SU-DHL-6 (cell line): Measurements from ENCODE around the gene C19orf33.

Experiments used
- H2AFZ ChIP-seq: fragments of 200-600 bp; sonication (generic); 2 replicates; pipeline ENCODE4 v1.6.1; 2014; ENCODE audit warnings: low read depth, mild to moderate bottlenecking, moderate library complexity, mixed read lengths, antibody characterized with exemption, low read length; ENCODE audit not compliant: severe bottlenecking
- H3F3A ChIP-seq: fragments of 200-600 bp; shearing (Covaris generic); 2 replicates; pipeline ENCODE4 v1.6.0; 2016; ENCODE audit warnings: antibody characterized with exemption, mild to moderate bottlenecking; ENCODE audit not compliant: insufficient read depth
- H3K27ac ChIP-seq: fragments of 200-600 bp; sonication (generic); 2 replicates; pipeline ENCODE4 v1.5.1; 2016; ENCODE audit warnings: low read depth, mild to moderate bottlenecking, low read length, moderate library complexity, mixed read lengths
- H3K27me3 ChIP-seq: fragments of 200-600 bp; sonication (generic), shearing (Covaris generic); 2 replicates; pipeline ENCODE4 v1.6.0; 2014; ENCODE audit warnings: mild to moderate bottlenecking, low read length
- H3K36me3 ChIP-seq: fragments of 200-600 bp; sonication (generic); 2 replicates; pipeline ENCODE4 v1.6.1; 2014; ENCODE audit warnings: mild to moderate bottlenecking, low read length, mixed read lengths
- H3K4me2 ChIP-seq: fragments of 300-600, 200-600 bp; shearing (Covaris generic), sonication (generic); 2 replicates; pipeline ENCODE4 v1.6.0; 2014; ENCODE audit warnings: low read length, low read depth, mild to moderate bottlenecking; ENCODE audit not compliant: poor library complexity, severe bottlenecking
- H3K4me3 ChIP-seq: fragments of 200-600 bp; sonication (generic); 2 replicates; pipeline ENCODE4 v1.5.1; 2014; ENCODE audit warnings: antibody characterized with exemption, low read length, mild to moderate bottlenecking, mixed read lengths; ENCODE audit not compliant: insufficient read depth, poor library complexity, severe bottlenecking
- H3K79me2 ChIP-seq: fragments of 200-600 bp; sonication (generic); 2 replicates; pipeline ENCODE4 v1.6.1; 2014; ENCODE audit warnings: mild to moderate bottlenecking, low read length, moderate library complexity; ENCODE audit not compliant: insufficient read depth
- H3K9ac ChIP-seq: fragments of 200-600 bp; sonication (generic); 2 replicates; pipeline ENCODE4 v1.7.0; 2014; ENCODE audit warnings: mild to moderate bottlenecking, low read length
- H3K9me2 ChIP-seq: fragments of 200-600 bp; sonication (generic); replicated peaks from 2 replicates; pipeline ENCODE4 v1.6.1; 2014; ENCODE audit warnings: low read length; ENCODE audit not compliant: insufficient read depth
- H3K9me3 ChIP-seq: fragments of 200-600 bp; sonication (generic); 2 replicates; pipeline ENCODE4 v1.6.1; 2014; ENCODE audit warnings: low read length, mixed read lengths; ENCODE audit not compliant: insufficient read depth
- H4K20me1 ChIP-seq: fragments of 200-600 bp; sonication (generic); 2 replicates; pipeline ENCODE4 v1.6.1; 2014; ENCODE audit warnings: low read depth, mild to moderate bottlenecking, antibody characterized with exemption, low read length, moderate library complexity, mixed read lengths
- CTCF ChIP-seq: fragments of 200-600 bp; sonication (generic); IDR thresholded peaks from one replicate; pipeline ENCODE4 v1.5.1; 2017; ENCODE audit warnings: antibody characterized with exemption, mild to moderate bottlenecking, low read length, moderate library complexity; ENCODE audit not compliant: insufficient read depth, poor library complexity, severe bottlenecking
- EZH2phosphoT487 ChIP-seq: fragments of 200-600 bp; sonication (generic), shearing (Covaris generic); conservative IDR thresholded peaks from 2 replicates; pipeline ENCODE4 v1.6.1; 2018; ENCODE audit warnings: mild to moderate bottlenecking, antibody characterized with exemption, low read length, moderate library complexity, mixed read lengths

Gene C19orf33

GRCh38 chr19:38262585-38263268, 41.3 kb upstream of the C19orf33 start:
- Histone ChIP-seq H3K9me2 (no peaks in the 10 kb centered on the region), H4K20me1 (no peaks in the 10 kb centered on the region), H3K9ac (no peak overlapping the region), H3K4me2 (no peak overlapping the region), H2AFZ (no peak overlapping the region), H3F3A (peaks cover 14% of the 10 kb centered on the region), H3K4me3 (no peak overlapping the region), H3K79me2 (no peaks in the 10 kb centered on the region), H3K9me3 (no peaks in the 10 kb centered on the region), H3K27me3 (no peaks in the 10 kb centered on the region), H3K27ac (no peak overlapping the region), H3K36me3 (no peaks in the 10 kb centered on the region)
- TF ChIP-seq EZH2phosphoT487 (no peak), CTCF (no peak)

- peak overlapping the region; percentile 98 for H2AFZ ChIP-seq
- no peaks in the 10 kb centered on the region for H3K36me3 ChIP-seq
- H3F3A ChIP-seq: peaks cover 14% of the 10 kb centered on the region
- no peaks in the 10 kb centered on the region for H3K9me3 ChIP-seq
- TF ChIP-seq CTCF (no peak), EZH2phosphoT487 (no peak)
- H4K20me1 ChIP-seq: no peaks in the 10 kb centered on the region
- H3K9ac ChIP-seq: peak overlapping the region; percentile 60
- H3K79me2 ChIP-seq: no peaks in the 10 kb centered on the region
- H3K4me3 ChIP-seq: peak overlapping the region; percentile 65
- H3K27ac ChIP-seq: no peak overlapping the region
- H3K4me2 ChIP-seq: peak overlapping the region; percentile 87
- H3K27me3 ChIP-seq: no peaks in the 10 kb centered on the region
- H3K9me2 ChIP-seq: no peaks in the 10 kb centered on the region
Observed at GRCh38 chr19:38263689-38264485, 40.2 kb upstream of the C19orf33 start.

- Histone ChIP-seq H3K9me3 (no peaks in the 10 kb centered on the region), H3K4me2 (peak within 1 kb of the TSS; percentile 87), H2AFZ (peak within 1 kb of the TSS; percentile 98), H4K20me1 (no peaks in the 10 kb centered on the region), H3K79me2 (no peaks in the 10 kb centered on the region), H3K9me2 (no peaks in the 10 kb centered on the region), H3K36me3 (no peaks in the 10 kb centered on the region), H3K27me3 (no peaks in the 10 kb centered on the region), H3K27ac (no peak within 1 kb of the TSS), H3K9ac (peak within 1 kb of the TSS; percentile 60), H3F3A (peaks cover 14% of the 10 kb centered on the region), H3K4me3 (peak within 1 kb of the TSS; percentile 65)
- no peak for TF ChIP-seq EZH2phosphoT487
- no peak for TF ChIP-seq CTCF
Observed at GRCh38 chr19:38264486-38265212, 39.4 kb upstream of the C19orf33 start, which contains the start of gene SPINT2. TSS of gene SPINT2 (plus strand) at chr19:38264573. CDS start at chr19:38264893, 320 bp downstream.
